Stimulated activated CD8-positive, alpha-beta memory T cell treated with anti-CD3 and anti-CD28 coated beads, Interleukin-2, amount 100 ng/mL, for 1 hour (primary cell): ENCODE measurements around the gene EFCAB5.
"Not testable (repeated sequence)": the region's sequence is repeated elsewhere in the genome, so short reads cannot be mapped to it uniquely, and the experiment has no call there.

Source experiments
- DNase-seq, 2 donors: peaks; one replicate each; pipeline ENCODE4 v3.0.0-alpha.2; 2020; ENCODE audit warnings: low read depth in 2 of 2

EFCAB5 gene

DNA sequence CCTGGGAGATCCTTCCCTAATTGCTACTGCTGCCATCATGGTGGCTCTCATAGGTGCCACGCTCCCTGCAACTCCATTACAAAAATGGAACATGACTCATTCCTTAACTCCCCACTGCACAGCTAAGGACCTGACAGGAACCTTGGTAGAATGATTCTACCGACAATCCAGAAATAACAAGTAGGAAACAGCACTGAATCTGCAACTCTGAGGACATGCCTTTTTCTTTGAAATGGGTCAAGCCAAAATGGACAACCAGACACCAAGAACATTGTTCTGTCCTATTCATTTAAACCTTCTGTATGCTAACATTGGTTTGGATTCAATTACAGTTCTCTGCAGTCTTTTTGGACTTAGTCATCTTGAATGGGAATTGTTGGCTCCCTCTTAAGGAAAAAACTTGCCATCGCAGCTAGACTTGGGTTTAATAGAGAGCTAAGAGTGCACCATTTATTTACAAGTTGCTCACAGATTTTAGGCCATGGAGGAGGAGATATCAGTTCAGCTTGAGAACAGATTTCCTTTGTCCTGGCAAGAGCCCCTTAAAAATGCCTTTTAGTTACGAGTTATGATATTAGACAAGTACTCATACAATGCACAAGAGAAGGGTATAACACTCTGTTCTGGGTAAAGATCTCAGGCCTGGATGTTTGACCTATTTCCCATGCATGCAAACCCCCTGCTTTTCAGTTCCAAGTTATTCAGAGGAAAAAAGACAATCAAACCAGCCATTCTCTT is 154.2 kb downstream of the EFCAB5 start:
- DNase-seq, result no peak

DNA sequence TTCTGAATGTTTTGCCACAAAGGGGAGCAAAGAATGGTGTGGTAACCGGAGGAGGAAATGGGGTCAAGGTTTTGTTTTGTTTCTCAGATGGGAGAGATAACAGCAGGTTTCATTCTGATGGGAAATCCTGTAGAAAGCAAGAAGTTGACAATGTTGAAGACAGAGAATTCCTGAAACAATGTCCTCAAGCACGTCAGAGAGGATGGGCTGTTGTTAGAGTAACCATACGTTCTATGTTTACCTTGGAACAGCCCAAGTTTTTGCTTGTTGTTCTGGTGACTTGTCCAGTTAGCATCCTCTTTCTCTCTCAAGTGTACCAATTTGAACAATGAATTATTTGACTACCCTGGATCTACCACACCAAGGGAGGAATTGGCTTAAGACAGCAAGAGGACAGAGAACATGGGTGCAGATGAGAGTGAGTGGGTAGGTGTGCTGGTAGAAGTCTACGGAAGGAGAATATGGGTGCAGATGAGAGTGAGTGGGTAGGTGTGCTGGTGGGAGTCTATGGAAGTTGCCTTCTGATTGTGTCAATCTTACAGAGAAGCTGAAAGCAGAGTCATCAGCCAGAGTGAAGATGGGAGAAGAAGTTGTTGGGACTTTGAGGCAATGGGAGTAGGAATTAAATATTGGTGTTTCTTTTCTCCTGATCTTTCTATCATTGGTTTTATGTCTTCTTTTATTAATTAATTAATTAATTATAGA is 160.4 kb downstream of the EFCAB5 start:
- DNase-seq, result no peak

DNA sequence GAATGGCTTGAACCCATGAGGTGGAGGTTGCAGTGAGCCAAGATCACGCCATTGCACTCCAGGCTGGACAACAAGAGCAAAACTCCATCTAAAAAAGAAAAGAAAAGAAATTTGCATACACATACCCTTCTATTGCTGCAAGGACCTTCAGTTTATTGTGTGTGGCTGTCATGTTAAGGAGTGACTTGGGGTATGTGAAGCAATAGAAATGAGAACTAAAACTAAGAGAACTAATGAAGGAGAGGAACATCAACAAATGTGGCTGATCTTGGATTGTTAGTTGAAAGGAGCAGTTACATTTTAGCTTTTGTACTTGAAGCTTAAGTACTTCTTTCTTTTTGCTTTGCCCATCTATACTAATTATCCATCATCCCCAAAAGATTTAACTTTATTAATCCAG is 162.5 kb downstream of the EFCAB5 start:
- DNase-seq, result no peak

GRCh38 chr17:30104575-30105339 is 163.3 kb downstream of the EFCAB5 start:
- DNase-seq, result peak; percentile 46 to 53

GRCh38 chr17:30112794-30113193 is 171.4 kb downstream of the EFCAB5 start:
- DNase-seq, result no peak

GRCh38 chr17:30113213-30113612 is 171.8 kb downstream of the EFCAB5 start:
- no peak for DNase-seq

DNA sequence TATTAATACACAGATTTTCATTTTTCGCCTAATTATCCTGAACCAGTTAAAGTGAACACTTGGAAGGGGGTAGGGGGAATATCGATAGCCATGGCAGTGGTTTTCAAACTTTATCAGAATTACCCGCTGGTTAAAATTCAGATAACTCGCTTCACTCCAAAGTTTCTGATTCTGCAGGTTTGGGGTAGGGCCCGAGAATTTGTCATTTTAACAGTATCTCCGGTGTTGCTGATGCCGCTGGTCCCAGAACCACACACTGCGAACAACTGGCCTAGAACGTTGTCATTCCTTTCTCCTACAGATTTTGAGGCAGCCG is 174.9 kb downstream of the EFCAB5 start:
- DNase-seq, result no peak

DNA sequence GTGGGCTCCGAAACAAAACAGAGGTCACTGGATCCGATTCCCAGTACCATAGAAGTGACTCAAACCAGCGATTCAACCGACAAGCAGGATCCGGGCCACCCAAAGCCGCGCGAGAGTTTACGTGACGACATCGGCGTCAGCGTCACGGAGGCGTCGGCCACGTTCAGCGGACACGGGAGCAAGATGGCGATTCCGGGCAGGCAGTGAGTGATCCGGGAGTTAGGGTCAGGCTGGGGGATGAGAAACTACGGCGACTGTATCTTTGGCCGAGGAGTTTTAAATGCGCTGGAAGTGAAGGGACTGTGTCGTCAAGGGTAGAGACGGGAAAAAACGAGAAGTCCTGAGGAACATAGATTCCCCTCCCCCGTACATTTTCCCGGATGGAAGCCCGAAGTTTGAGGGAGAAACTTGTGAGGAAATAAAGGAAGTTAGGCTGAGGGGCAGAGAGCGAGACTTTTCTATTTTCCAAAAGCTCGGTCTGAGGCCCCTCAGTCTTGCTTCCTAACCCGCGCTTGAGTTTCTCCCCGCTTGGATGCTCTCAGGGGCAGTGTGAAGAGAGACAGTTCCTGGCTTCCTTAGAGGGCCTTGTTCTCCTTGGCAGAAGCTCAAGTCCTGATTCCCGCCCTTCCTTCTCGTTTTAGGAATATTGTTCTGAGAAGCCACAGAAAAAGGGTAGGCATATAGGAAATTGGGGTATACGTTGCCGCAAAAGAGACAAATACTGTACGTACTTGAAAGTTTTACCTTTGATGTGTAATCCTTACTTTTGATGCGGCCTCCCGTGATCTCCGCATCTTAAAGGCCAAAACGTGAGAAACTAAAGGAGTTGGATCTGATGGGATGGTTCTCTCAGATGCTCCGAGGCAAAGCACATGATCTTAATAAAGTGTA is 175.5 kb downstream of the EFCAB5 start, which contains the start of gene NSRP1:
Gene NSRP1 (plus strand): TSS at position 156 of the 891 bp plus-strand sequence. CDS start 28 bp downstream, at position 184.
- DNase-seq, result peak; percentile 86

DNA sequence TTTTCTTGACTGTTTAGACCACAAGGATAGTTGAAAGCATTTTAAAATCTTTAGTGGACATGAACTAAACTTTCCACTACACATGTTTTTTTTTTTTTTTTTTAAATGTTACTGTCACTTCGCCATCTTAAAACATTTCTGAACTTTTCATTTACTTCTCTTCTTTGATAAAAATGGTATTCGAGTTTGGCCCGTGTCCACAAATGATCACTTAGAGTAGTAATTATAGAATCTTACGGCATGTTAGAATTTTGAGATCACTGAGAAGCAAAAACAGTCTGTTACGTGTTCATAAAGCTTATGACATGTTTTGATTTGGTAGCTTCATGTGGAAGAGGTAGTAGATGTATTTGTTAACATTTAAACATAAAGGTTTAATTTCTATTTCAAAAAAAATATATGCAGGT is 176.2 kb downstream of the EFCAB5 start:
- DNase-seq, result no peak

DNA sequence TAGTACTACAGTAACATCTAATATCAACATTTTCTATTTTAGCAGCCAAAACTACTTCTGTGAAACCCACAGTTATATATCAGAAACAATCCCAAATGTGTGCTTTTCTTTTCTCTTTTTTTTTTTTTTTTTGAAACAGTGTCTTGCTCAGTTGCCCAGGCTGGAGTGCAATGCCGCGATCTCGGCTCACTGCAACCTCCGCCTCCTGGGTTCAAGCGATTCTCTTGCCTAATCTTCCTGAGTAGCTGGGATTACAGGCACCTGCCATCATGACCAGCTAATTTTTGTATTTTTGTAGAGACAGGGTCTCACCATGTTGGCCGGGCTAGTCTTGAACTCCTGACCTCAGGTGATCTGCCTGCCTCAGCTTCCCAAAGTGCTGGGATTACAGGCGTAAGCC is 177.2 kb downstream of the EFCAB5 start:
- not testable (repeated sequence) for DNase-seq

DNA sequence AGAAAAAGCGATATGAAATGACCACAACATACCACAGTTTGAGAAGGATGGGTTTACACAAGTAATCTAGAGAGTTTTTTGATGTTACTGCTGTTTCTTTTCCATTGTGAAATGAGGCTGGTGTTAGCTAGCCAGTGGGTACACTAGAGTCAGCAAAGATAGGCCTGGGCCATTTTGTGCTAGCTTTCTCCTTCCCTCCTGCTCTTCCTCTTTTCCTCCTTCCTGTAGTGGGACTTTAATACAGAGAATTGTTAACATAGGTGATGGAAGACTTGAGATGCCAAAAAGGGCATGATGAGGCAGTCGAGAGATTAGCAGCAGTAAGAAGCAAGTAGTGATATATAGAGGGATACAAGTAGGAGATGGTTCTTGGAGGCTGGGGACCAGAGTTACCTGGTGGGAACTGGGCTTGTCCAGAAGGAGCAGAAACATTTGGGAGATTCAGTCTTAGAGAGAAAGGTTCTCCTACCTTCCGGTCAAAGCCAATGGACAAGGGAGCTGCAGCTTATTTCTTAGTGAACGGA is 182.9 kb downstream of the EFCAB5 start:
- no peak for DNase-seq

- no peak for DNase-seq
Observed at GRCh38 chr17:30130121-30130520, 188.7 kb downstream of the EFCAB5 start.

GRCh38 chr17:30132615-30133014 is 191.2 kb downstream of the EFCAB5 start:
- DNase-seq, result no peak

DNA sequence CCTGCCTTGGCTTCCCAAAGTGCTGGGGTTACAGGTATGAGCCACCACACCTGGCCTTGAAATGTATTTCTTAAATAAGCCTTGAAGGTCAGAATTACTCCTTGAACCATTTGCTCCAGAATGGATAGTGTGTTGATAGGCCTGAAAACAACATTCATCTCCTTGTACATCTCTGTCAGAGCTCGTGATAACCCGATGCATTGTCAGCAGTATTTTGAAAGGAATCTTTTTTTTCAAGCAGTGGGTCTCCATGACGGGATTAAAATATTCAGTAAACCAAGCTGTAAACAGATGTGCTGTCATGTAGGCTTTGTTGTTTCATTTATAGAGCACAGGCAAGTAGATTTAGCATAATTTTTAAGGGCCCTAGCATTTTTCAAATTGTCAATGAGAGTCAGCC is 191.8 kb downstream of the EFCAB5 start:
- DNase-seq, result no peak

DNA sequence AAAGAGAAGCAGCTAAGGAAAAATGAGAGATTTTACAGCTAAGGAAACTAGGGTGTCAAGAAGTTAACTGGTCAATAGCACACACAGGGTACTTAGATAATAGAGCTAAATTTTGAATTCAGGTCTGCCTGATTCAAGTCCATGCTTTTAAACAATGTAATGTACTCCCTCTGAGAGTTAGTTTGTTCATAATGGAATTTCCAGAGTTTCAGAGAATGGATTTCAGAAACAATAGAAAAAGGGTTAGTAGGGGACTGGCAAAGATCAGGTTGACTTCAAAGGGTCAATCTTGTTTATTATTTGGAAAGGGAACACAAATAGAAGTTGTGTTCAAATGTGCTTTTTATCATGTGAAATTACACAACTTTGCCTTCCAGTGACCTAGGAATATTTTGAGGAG is 193.1 kb downstream of the EFCAB5 start:
- DNase-seq, result no peak

DNA sequence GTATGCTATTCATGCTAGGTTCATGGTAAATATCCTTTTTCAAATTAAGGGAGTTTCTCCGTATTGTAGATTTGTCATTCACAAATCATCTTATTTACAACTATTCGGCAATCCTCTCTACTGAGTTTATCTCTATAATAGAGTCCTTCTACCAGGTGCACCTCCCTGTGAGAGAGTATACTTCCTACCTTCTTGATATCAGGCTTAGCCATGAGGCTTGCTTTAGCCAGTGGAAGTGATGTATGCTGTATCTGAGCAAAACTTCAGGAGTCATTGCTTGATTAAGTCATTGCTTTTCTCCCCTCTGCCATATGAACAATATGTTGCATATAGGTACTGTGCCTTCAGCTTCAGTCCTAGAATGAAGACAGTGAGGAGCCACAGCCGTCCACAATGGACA is 195.7 kb downstream of the EFCAB5 start:
- no peak for DNase-seq

DNA sequence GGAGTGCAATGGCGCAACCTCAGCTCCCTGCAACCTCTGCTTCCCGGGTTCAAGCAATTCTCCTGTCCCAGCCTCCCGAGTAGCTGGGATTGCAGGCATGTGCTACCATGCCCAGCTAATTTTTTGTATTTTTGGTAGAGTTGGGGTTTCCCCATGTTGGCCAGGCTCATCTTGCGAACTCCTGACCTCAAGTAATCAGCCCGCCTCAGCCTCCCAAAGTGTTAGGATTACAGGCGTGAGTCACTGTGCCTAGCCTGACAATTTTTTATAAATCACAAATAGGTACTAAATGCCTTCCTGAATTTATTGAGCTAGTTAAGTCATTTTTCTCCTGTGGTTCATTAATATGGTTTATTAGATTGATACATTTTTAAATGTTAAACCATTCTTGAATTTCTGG is 206.4 kb downstream of the EFCAB5 start:
- DNase-seq, result not testable (repeated sequence)

GRCh38 chr17:30148376-30148775 is 206.9 kb downstream of the EFCAB5 start:
- DNase-seq, result no peak

DNA sequence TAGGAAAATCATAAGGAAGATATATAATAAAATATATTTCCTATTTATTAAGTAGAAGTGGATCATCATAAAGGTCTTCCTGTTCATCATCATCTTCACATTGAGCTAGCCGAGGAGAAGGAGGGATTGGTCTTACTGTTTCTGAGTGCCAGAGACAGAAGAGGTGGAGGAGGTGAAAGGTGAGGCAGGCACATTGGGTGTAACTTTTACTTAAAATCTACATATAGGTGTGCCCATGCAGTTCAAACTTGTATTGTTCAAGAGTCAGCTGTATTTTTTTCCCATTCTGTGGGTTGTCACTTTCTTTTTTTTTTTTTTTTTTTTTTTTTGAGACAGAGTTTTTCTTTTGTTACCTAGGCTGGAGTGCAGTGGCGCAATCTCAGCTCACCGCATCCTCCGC is 210.0 kb downstream of the EFCAB5 start:
- no peak for DNase-seq

GRCh38 chr17:30153463-30153862 is 212.0 kb downstream of the EFCAB5 start:
- DNase-seq, result no peak

GRCh38 chr17:30155389-30155788 is 214.0 kb downstream of the EFCAB5 start:
- DNase-seq, result no peak
